Endodermal cell (in vitro differentiated cells): ENCODE measurements around the gene DISP1. TPM values are rescaled to one million over a fixed set of nuclear protein-coding genes. Genes with fewer than 3 reads are reported as not detected.
A peak's percentile ranks its signal among the peaks of the same experiment; 100 is the strongest.

Experiments
- DNase-seq: peaks from one replicate; pipeline ENCODE4 v3.0.0-alpha.2; 2017
- H3K27ac ChIP-seq: 2 replicates; pipeline ENCODE4 v1.5.1; 2013; ENCODE audit warnings: mild to moderate bottlenecking, low read depth, low read length, moderate library complexity
- H3K27me3 ChIP-seq: 2 replicates; pipeline ENCODE4 v1.6.1; 2013; ENCODE audit warnings: mild to moderate bottlenecking, low read length, moderate library complexity; ENCODE audit not compliant: insufficient read depth, control insufficient read depth, poor library complexity, severe bottlenecking
- H3K36me3 ChIP-seq: 2 replicates; pipeline ENCODE4 v1.7.0; 2013; ENCODE audit warnings: mild to moderate bottlenecking, low read length, moderate library complexity; ENCODE audit not compliant: control insufficient read depth, insufficient read depth
- H3K4me1 ChIP-seq: one replicate; pipeline ENCODE4 v1.7.0; 2013; ENCODE audit warnings: low read length; ENCODE audit not compliant: control insufficient read depth, insufficient read depth
- H3K4me3 ChIP-seq: 2 replicates; pipeline ENCODE4 v1.5.1; 2013; ENCODE audit warnings: mild to moderate bottlenecking, low read length, moderate library complexity
- H3K9ac ChIP-seq: 2 replicates; pipeline ENCODE4 v1.6.1; 2013; ENCODE audit warnings: mild to moderate bottlenecking, low read length, moderate library complexity; ENCODE audit not compliant: poor library complexity, severe bottlenecking; ENCODE audit errors: extremely low read depth
- H3K9me3 ChIP-seq: 2 replicates; pipeline ENCODE4 v1.6.1; 2013; ENCODE audit warnings: mild to moderate bottlenecking, low read length, moderate library complexity; ENCODE audit not compliant: control insufficient read depth
- H3K27ac Mint-ChIP-seq: 2 replicates; pipeline ENCODE4 v1.8.0; 2020; ENCODE audit warnings: mixed read lengths
- H3K27me3 Mint-ChIP-seq: 2 replicates; pipeline ENCODE4 v1.8.0; 2021; ENCODE audit warnings: mild to moderate bottlenecking, mixed read lengths; ENCODE audit not compliant: insufficient read depth
- H3K36me3 Mint-ChIP-seq: 2 replicates; pipeline ENCODE4 v1.8.0; 2020; ENCODE audit warnings: low read depth, mixed read lengths
- H3K4me1 Mint-ChIP-seq: 2 replicates; pipeline ENCODE4 v1.8.0; 2020; ENCODE audit warnings: mixed read lengths
- H3K4me3 Mint-ChIP-seq: 2 replicates; pipeline ENCODE4 v1.8.0; 2020; ENCODE audit warnings: mild to moderate bottlenecking, moderate library complexity, mixed read lengths
- H3K9me3 Mint-ChIP-seq: 2 replicates; pipeline ENCODE4 v1.8.0; 2020; ENCODE audit warnings: mild to moderate bottlenecking, mixed read lengths
- CTCF ChIP-seq: fragments of 200-600 bp; sonication (generic); conservative IDR thresholded peaks from 2 replicates; pipeline ENCODE4 v1.5.0; 2021; ENCODE audit warnings: antibody characterized with exemption, mild to moderate bottlenecking
- WGBS, 2 experiments: methylation state at CpG; one replicate each; pipeline versions ENCODE4 v1.1.5 to v1.1.7; 2013; ENCODE audit warnings: missing lambda C conversion rate in 2 of 2, mixed read lengths in 1 of 2; ENCODE audit not compliant: insufficient coverage in 1 of 2, insufficient read length in 1 of 2; 5-methylcytosine and 5-hydroxymethylcytosine counted together
- total RNA-seq, 2 donors: library from RNA; stranded (reverse); fragmentation: NEBNext Ultra II Directional in 1 of 2; extraction: Animal tissue kit (Norgen Biotek cat#: 25700) in 1 of 2; gene quantifications; 2 replicates in 1 of 2; 3 replicates in 1 of 2; pipeline ENCODE4 v1.2.1, GENCODE V29; 2021

Gene DISP1
- total RNA-seq, 2 donors from 2014 or later: 6.1 to 7.5 TPM

GRCh38 chr1:222768592-222768991 is 46.2 kb upstream of the DISP1 start:
- Mint-ChIP-seq H3K36me3 (peaks cover 4% of the 10 kb centered on the region), H3K9me3 (peaks cover 35% of the 10 kb centered on the region), H3K27ac (no peak overlapping the region), H3K27me3 (peaks cover 6% of the 10 kb centered on the region), H3K4me1 (peaks cover 5% of the 10 kb centered on the region), H3K4me3 (no peak overlapping the region)
- H3K36me3 ChIP-seq: no peaks in the 10 kb centered on the region
- no peak overlapping the region for H3K9ac ChIP-seq
- H3K4me3 ChIP-seq: no peak overlapping the region
- DNase-seq: no peak
- H3K27ac ChIP-seq: no peak overlapping the region
- TF ChIP-seq CTCF: no peak
- H3K4me1 ChIP-seq: no peaks in the 10 kb centered on the region
- peaks cover 28% of the 10 kb centered on the region for H3K9me3 ChIP-seq
- no peaks in the 10 kb centered on the region for H3K27me3 ChIP-seq

- WGBS, 2 experiments: 100% methylated on average over 1 of the region's 1 CpG; no CpG with 5 or more reads in 1 of the 2 experiments
Observed at GRCh38 chr1:222769181-222769580, 45.7 kb upstream of the DISP1 start.

GRCh38 chr1:222769971-222770620 is 44.7 kb upstream of the DISP1 start:
- Mint-ChIP-seq H3K9me3 (peaks cover 28% of the 10 kb centered on the region), H3K36me3 (peaks cover 4% of the 10 kb centered on the region), H3K27ac (no peak overlapping the region), H3K27me3 (no peaks in the 10 kb centered on the region), H3K4me3 (no peak overlapping the region), H3K4me1 (peaks cover 5% of the 10 kb centered on the region)
- H3K36me3 ChIP-seq: no peaks in the 10 kb centered on the region
- H3K4me3 ChIP-seq: no peak overlapping the region
- H3K27ac ChIP-seq: no peak overlapping the region
- DNase-seq: no peak
- H3K9ac ChIP-seq: no peak overlapping the region
- no peak for TF ChIP-seq CTCF
- WGBS, 2 experiments: 88% methylated on average over 2 of the region's 2 CpGs; no CpG with 5 or more reads in 1 of the 2 experiments
- H3K27me3 ChIP-seq: no peaks in the 10 kb centered on the region
- no peaks in the 10 kb centered on the region for H3K4me1 ChIP-seq
- peaks cover 28% of the 10 kb centered on the region for H3K9me3 ChIP-seq

More at GRCh38 chr1:222769181-222769580, 45.7 kb upstream of the DISP1 start:
- H3K36me3 Mint-ChIP-seq: peaks cover 4% of the 10 kb centered on the region
- DNase-seq: no peak
- TF ChIP-seq CTCF: peak; percentile 56
- H3K4me3 Mint-ChIP-seq: no peak overlapping the region
- H3K27ac Mint-ChIP-seq: no peak overlapping the region
- no peak overlapping the region for H3K4me3 ChIP-seq
- H3K27ac ChIP-seq: no peak overlapping the region
- H3K4me1 Mint-ChIP-seq: peaks cover 5% of the 10 kb centered on the region
- no peaks in the 10 kb centered on the region for H3K4me1 ChIP-seq
- H3K27me3 Mint-ChIP-seq: peaks cover 4% of the 10 kb centered on the region
- H3K9me3 Mint-ChIP-seq: peaks cover 34% of the 10 kb centered on the region
- H3K9ac ChIP-seq: no peak overlapping the region
- no peaks in the 10 kb centered on the region for H3K27me3 ChIP-seq
- peaks cover 28% of the 10 kb centered on the region for H3K9me3 ChIP-seq
- H3K36me3 ChIP-seq: no peaks in the 10 kb centered on the region
